ENCODE data around the gene GLI1. TPM values are rescaled to one million over a fixed set of nuclear protein-coding genes. Genes with fewer than 3 reads are reported as not detected.

The GLI1 gene
- total and polyA plus RNA-seq, 2 of the 13 experiments (the other 11 are each of a cell fraction or from before 2014, with no cell fraction given), result 0.09 to 0.20 TPM

DNA sequence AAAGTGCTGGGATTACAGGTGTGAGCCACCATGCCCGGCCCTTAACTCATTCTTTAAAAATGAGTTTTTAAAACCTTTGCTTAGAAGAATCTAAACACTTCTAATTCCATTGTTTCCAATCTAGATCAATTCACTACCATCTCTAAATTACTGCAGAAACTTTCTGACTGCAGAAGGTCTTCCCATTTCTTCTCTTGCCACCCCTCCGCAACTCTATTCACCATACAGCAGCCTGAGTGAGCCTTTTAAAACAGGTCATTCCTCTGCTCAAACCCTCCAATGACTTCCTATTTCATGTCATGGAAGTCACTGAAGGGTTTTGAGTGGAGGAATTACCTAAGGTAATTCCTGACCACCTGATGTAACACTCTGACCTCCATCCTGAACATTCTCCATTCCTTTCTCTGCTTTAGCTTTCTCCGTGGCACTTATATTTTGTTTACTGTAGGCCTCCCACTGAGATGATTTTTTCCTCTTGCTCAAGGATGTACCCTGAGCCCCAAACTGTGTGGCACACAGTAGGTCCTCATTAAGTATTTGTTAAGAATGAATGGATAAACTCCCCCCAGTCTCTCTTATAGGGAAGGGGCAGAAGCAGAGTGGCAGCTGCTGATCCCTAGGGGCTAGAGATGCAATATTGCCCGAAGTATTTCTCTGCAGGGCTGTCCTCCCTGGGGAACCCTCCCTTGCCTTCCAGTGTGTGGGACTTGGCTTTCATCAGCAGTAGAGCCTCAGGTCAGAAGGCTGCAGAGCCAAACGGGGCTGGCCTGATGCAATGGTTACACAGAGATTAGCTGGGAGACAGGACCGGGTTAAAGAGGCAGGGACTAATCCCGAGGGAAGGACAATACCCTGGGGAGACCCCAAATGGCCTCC, 59.6 kb downstream of the GLI1 start (continued):
- TF ChIP-seq NCOA1 (CRISPR knock-in tag; IDR thresholded peaks at IDR 0.05), result no peak
- TF ChIP-seq, protein P1, sequence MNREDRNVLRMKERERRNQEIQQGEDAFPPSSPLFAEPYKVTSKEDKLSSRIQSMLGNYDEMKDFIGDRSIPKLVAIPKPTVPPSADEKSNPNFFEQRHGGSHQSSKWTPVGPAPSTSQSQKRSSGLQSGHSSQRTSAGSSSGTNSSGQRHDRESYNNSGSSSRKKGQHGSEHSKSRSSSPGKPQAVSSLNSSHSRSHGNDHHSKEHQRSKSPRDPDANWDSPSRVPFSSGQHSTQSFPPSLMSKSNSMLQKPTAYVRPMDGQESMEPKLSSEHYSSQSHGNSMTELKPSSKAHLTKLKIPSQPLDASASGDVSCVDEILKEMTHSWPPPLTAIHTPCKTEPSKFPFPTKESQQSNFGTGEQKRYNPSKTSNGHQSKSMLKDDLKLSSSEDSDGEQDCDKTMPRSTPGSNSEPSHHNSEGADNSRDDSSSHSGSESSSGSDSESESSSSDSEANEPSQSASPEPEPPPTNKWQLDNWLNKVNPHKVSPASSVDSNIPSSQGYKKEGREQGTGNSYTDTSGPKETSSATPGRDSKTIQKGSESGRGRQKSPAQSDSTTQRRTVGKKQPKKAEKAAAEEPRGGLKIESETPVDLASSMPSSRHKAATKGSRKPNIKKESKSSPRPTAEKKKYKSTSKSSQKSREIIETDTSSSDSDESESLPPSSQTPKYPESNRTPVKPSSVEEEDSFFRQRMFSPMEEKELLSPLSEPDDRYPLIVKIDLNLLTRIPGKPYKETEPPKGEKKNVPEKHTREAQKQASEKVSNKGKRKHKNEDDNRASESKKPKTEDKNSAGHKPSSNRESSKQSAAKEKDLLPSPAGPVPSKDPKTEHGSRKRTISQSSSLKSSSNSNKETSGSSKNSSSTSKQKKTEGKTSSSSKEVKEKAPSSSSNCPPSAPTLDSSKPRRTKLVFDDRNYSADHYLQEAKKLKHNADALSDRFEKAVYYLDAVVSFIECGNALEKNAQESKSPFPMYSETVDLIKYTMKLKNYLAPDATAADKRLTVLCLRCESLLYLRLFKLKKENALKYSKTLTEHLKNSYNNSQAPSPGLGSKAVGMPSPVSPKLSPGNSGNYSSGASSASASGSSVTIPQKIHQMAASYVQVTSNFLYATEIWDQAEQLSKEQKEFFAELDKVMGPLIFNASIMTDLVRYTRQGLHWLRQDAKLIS (CRISPR knock-in tag; IDR thresholded peaks at IDR 0.05), result no peak
- TF ChIP-seq ERF (CRISPR knock-in tag; IDR thresholded peaks at IDR 0.05), result no peak
- no peak for TF ChIP-seq ZNF589 (CRISPR knock-in tag; conservative IDR thresholded peaks at IDR 0.05)
- no peak for TF ChIP-seq HOXA3 (CRISPR knock-in tag; IDR thresholded peaks at IDR 0.05)
- TF ChIP-seq, protein P2, sequence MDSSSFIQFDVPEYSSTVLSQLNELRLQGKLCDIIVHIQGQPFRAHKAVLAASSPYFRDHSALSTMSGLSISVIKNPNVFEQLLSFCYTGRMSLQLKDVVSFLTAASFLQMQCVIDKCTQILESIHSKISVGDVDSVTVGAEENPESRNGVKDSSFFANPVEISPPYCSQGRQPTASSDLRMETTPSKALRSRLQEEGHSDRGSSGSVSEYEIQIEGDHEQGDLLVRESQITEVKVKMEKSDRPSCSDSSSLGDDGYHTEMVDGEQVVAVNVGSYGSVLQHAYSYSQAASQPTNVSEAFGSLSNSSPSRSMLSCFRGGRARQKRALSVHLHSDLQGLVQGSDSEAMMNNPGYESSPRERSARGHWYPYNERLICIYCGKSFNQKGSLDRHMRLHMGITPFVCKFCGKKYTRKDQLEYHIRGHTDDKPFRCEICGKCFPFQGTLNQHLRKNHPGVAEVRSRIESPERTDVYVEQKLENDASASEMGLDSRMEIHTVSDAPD (CRISPR knock-in tag; IDR thresholded peaks at IDR 0.05), result no peak
- TF ChIP-seq SOX6 (IDR thresholded peaks at IDR 0.05), result no peak
- no peak for TF ChIP-seq SOX6 (CRISPR knock-in tag; IDR thresholded peaks at IDR 0.05)
- TF ChIP-seq XBP1 (CRISPR knock-in tag; IDR thresholded peaks at IDR 0.05), result no peak
- peak; percentile 95 for TF ChIP-seq ZKSCAN1 (IDR thresholded peaks at IDR 0.05; ENCODE audit: low read length)
- TF ChIP-seq ZSCAN22 (CRISPR knock-in tag; IDR thresholded peaks at IDR 0.05), result no peak
- TF ChIP-seq ZFP90 (CRISPR knock-in tag; IDR thresholded peaks at IDR 0.05; ENCODE audit: borderline replicate concordance), result no peak
- TF ChIP-seq, protein P3, sequence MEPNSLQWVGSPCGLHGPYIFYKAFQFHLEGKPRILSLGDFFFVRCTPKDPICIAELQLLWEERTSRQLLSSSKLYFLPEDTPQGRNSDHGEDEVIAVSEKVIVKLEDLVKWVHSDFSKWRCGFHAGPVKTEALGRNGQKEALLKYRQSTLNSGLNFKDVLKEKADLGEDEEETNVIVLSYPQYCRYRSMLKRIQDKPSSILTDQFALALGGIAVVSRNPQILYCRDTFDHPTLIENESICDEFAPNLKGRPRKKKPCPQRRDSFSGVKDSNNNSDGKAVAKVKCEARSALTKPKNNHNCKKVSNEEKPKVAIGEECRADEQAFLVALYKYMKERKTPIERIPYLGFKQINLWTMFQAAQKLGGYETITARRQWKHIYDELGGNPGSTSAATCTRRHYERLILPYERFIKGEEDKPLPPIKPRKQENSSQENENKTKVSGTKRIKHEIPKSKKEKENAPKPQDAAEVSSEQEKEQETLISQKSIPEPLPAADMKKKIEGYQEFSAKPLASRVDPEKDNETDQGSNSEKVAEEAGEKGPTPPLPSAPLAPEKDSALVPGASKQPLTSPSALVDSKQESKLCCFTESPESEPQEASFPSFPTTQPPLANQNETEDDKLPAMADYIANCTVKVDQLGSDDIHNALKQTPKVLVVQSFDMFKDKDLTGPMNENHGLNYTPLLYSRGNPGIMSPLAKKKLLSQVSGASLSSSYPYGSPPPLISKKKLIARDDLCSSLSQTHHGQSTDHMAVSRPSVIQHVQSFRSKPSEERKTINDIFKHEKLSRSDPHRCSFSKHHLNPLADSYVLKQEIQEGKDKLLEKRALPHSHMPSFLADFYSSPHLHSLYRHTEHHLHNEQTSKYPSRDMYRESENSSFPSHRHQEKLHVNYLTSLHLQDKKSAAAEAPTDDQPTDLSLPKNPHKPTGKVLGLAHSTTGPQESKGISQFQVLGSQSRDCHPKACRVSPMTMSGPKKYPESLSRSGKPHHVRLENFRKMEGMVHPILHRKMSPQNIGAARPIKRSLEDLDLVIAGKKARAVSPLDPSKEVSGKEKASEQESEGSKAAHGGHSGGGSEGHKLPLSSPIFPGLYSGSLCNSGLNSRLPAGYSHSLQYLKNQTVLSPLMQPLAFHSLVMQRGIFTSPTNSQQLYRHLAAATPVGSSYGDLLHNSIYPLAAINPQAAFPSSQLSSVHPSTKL (CRISPR knock-in tag; IDR thresholded peaks at IDR 0.05), result no peak
- no peak for TF ChIP-seq ZNF138 (CRISPR knock-in tag; IDR thresholded peaks at IDR 0.05; ENCODE audit: low read depth)
- TF ChIP-seq ZNF367 (CRISPR knock-in tag; IDR thresholded peaks at IDR 0.05; ENCODE audit: borderline replicate concordance), result no peak
- TF ChIP-seq, protein P4, sequence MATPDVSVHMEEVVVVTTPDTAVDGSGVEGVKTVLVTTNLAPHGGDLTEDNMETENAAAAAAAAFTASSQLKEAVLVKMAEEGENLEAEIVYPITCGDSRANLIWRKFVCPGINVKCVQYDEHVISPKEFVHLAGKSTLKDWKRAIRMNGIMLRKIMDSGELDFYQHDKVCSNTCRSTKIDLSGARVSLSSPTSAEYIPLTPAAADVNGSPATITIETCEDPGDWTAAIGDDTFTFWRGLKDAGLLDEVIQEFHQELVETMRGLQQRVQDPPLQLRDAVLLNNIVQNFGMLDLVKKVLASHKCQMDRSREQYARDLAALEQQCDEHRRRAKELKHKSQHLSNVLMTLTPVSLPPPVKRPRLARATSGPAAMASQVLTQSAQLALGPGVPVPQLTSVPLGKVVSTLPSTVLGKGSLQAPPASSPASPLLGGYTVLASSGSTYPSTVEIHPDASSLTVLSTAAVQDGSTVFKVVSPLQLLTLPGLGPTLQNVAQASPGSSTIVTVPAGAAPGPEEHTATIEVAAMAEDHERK (CRISPR knock-in tag; IDR thresholded peaks at IDR 0.05; ENCODE audit: low read depth), result no peak
- no peak for TF ChIP-seq ELF1 (CRISPR knock-in tag; IDR thresholded peaks at IDR 0.05)

Data from HepG2 (cell line).